HepG2 (cell line): Measurements from ENCODE around the gene ORM1. TPM values are rescaled to one million over a fixed set of nuclear protein-coding genes. Genes with fewer than 3 reads are reported as not detected.

ENCODE experiments used
- ATAC-seq: fragments of 200-7000 bp; cut with Tn5 transposase; 3 replicates; pipeline ENCODE4 v1.9.1; 2020; ENCODE audit warnings: mild to moderate bottlenecking, moderate library complexity
- BruUV-seq: library from RNA; stranded (reverse); fragments of 400-500 nt; replicated peaks from 2 replicates; lab custom pipeline; 2021; lab: Mats Ljungman, UMichigan
- CTCF ChIA-PET: fragments of 300-600 bp; formaldehyde crosslinking; extraction: SDS; loops from one replicate; lab custom pipeline; 2021; ENCODE audit warnings: low total read pairs, inconsistent platforms, low intra/inter-chr PET ratio; lab: Yijun Ruan, JAX
- POLR2A ChIA-PET: fragments of 350-600 bp; sonication (Branson Sonifier 250); formaldehyde crosslinking; loops from one replicate; lab custom pipeline; 2020; ENCODE audit warnings: antibody characterized with exemption, inconsistent platforms; lab: Yijun Ruan, JAX
- DNase-seq: peaks from one replicate; pipeline ENCODE4 v3.0.0-alpha.2; 2015; ENCODE audit warnings: low spot score
- FAIRE-seq: peaks from 3 replicates; lab custom pipeline; 2011; peaks lifted over from hg19 to GRCh38; lab: Jason Lieb, UNC
- H2AFZ ChIP-seq: one replicate; pipeline ENCODE4 v1.6.1; 2011; ENCODE audit warnings: low read length, inconsistent platforms
- H3K27ac ChIP-seq: fragments of 300-600 bp; 3 replicates; pipeline ENCODE4 v1.8.0; 2011; ENCODE audit warnings: mixed run types, mild to moderate bottlenecking, mixed read lengths, low read length, inconsistent platforms; ENCODE audit not compliant: insufficient read depth; ENCODE audit errors: extremely low read length
- H3K27me3 ChIP-seq, 2 experiments: fragments of 200-600 bp in 1 of 2; 2 replicates in 1 of 2; 3 replicates in 1 of 2; pipeline versions ENCODE4 v1.6.0 to v1.8.0; 2011; ENCODE audit warnings: low read length in 2 of 2, mild to moderate bottlenecking in 2 of 2, moderate library complexity in 2 of 2, inconsistent platforms in 1 of 2; ENCODE audit not compliant: insufficient read depth in 2 of 2, control insufficient read depth in 1 of 2
- H3K36me3 ChIP-seq, 2 experiments: fragments of 200-600 bp in 1 of 2; replicated peaks in 1 of 2; 2 replicates in 1 of 2; 3 replicates in 1 of 2; pipeline versions ENCODE4 v1.5.1 to v1.8.0; 2011; ENCODE audit warnings: low read length in 2 of 2, inconsistent platforms in 1 of 2; ENCODE audit not compliant: insufficient read depth in 2 of 2, control insufficient read depth in 1 of 2
- H3K4me1 ChIP-seq: 2 replicates; pipeline ENCODE4 v1.5.1; 2012; ENCODE audit warnings: low read length, inconsistent platforms; ENCODE audit not compliant: insufficient read depth
- H3K4me2 ChIP-seq: 2 replicates; pipeline ENCODE4 v1.6.0; 2011; ENCODE audit warnings: low read depth, low read length, inconsistent platforms
- H3K4me3 ChIP-seq, 3 experiments: fragments of 200-600 bp in 1 of 3; sonication (generic), shearing (Covaris generic) in 1 of 3; replicated peaks in 1 of 3; 2 replicates each; pipeline ENCODE4 v1.5.1; 2011 to 2016; ENCODE audit warnings: low read length in 3 of 3, inconsistent platforms in 2 of 3, low read depth in 2 of 3, mild to moderate bottlenecking in 2 of 3, control low read depth in 1 of 3, mixed read lengths in 1 of 3; ENCODE audit not compliant: insufficient read depth in 1 of 3
- H3K79me2 ChIP-seq: one replicate; pipeline ENCODE4 v1.6.1; 2011; ENCODE audit warnings: low read length, inconsistent platforms; ENCODE audit not compliant: insufficient read depth
- H3K9ac ChIP-seq: 2 replicates; pipeline ENCODE4 v1.6.0; 2011; ENCODE audit warnings: mild to moderate bottlenecking, low read depth, low read length, inconsistent platforms; ENCODE audit not compliant: insufficient read depth
- H3K9me3 ChIP-seq: 2 replicates; pipeline ENCODE4 v1.5.1; 2012; ENCODE audit warnings: mild to moderate bottlenecking, low read length
- H4K20me1 ChIP-seq: 2 replicates; pipeline ENCODE4 v1.6.0; 2011; ENCODE audit warnings: inconsistent platforms, mild to moderate bottlenecking, low read length, moderate library complexity; ENCODE audit not compliant: insufficient read depth
- GTF3A ChIP-seq: sonication (generic); formaldehyde crosslinking; conservative IDR thresholded peaks from 2 replicates; pipeline ENCODE4 v1.4.0; 2020; ENCODE audit warnings: mild to moderate bottlenecking, missing genetic modification reagents
- HNRNPK ChIP-seq: fragments of 200-400 bp; formaldehyde crosslinking; IDR thresholded peaks from 2 replicates; pipeline ENCODE4 v1.6.1; 2018; ENCODE audit warnings: low read length, low read depth, moderate library complexity, mild to moderate bottlenecking; ENCODE audit not compliant: poor library complexity, severe bottlenecking
- ISX ChIP-seq: sonication (generic); formaldehyde crosslinking; conservative IDR thresholded peaks from 2 replicates; pipeline ENCODE4 v1.5.0; 2020; ENCODE audit warnings: missing genetic modification reagents
- KDM4B ChIP-seq: sonication (generic); formaldehyde crosslinking; IDR thresholded peaks from 2 replicates; pipeline ENCODE4 v1.4.0; 2020; ENCODE audit warnings: missing genetic modification reagents
- MAF1 ChIP-seq: sonication (generic); formaldehyde crosslinking; IDR thresholded peaks from 2 replicates; pipeline ENCODE4 v1.5.0; 2020; ENCODE audit warnings: missing genetic modification reagents, borderline replicate concordance
- ZBTB1 ChIP-seq: sonication (generic); formaldehyde crosslinking; IDR thresholded peaks from 2 replicates; pipeline ENCODE4 v1.4.0; 2020; ENCODE audit warnings: missing genetic modification reagents, borderline replicate concordance
- ZNF430 ChIP-seq: sonication (generic); formaldehyde crosslinking; IDR thresholded peaks from 2 replicates; pipeline ENCODE4 v1.9.0; 2021; ENCODE audit warnings: mild to moderate bottlenecking, missing genetic modification reagents
- ZNF44 ChIP-seq: sonication (generic); formaldehyde crosslinking; IDR thresholded peaks from 2 replicates; pipeline ENCODE4 v1.5.1; 2020; ENCODE audit warnings: mild to moderate bottlenecking, missing genetic modification reagents
- WGBS: methylation state at CpG from one replicate; pipeline ENCODE4 v1.1.6; 2017; ENCODE audit warnings: low lambda C conversion rate; 5-methylcytosine and 5-hydroxymethylcytosine counted together
- in situ Hi-C: cut with HindIII; loops from 2 replicates; pipeline ENCODE4 v1.10.0; 2017; ENCODE audit warnings: low pct_unique_long_range_greater_than_20kb; ENCODE audit not compliant: extremely low pct_ligation_motif_present
- intact Hi-C: fragments of 100-400 bp; cut with micrococcal nuclease; formaldehyde crosslinking; loops from one replicate; pipeline ENCODE4 v1.10.0; 2022; ENCODE audit not compliant: unreplicated experiment
- polyA plus RNA-seq, 8 experiments: library from polyadenylated mRNA; depleted of rRNA in 3 of 8; stranded (reverse) in 7 of 8; unstranded in 1 of 8; fragments of >200 nt; fragmentation: Illumina TruSeq in 4 of 8; extraction: Trizol in 4 of 8; gene quantifications; 2 replicates each; pipeline versions ENCODE4 v1.2.1 to v1.2.3, GENCODE V29; 2011 to 2016; ENCODE audit warnings: low read depth in 4 of 8, missing spikeins in 1 of 8, mixed read lengths in 1 of 8; ENCODE audit not compliant: insufficient read depth in 1 of 8
- total RNA-seq, 5 experiments: library from RNA; depleted of rRNA; stranded (reverse); fragments of >200 nt; fragmentation: Illumina TruSeq; extraction: Trizol; gene quantifications; 2 replicates each; pipeline ENCODE4 v1.2.3, GENCODE V29; 2016; ENCODE audit warnings: low read depth in 1 of 5
- TF ChIP-seq, protein P1 (sequence below): sonication (generic); formaldehyde crosslinking; IDR thresholded peaks from 2 replicates; pipeline ENCODE4 v1.4.0; 2020; ENCODE audit warnings: missing genetic modification reagents

The ORM1 gene
- total and polyA plus RNA-seq, 2 of the 13 experiments (the other 11 are each of a cell fraction or from before 2014, with no cell fraction given) = 699 to 1,180 TPM

DNA sequence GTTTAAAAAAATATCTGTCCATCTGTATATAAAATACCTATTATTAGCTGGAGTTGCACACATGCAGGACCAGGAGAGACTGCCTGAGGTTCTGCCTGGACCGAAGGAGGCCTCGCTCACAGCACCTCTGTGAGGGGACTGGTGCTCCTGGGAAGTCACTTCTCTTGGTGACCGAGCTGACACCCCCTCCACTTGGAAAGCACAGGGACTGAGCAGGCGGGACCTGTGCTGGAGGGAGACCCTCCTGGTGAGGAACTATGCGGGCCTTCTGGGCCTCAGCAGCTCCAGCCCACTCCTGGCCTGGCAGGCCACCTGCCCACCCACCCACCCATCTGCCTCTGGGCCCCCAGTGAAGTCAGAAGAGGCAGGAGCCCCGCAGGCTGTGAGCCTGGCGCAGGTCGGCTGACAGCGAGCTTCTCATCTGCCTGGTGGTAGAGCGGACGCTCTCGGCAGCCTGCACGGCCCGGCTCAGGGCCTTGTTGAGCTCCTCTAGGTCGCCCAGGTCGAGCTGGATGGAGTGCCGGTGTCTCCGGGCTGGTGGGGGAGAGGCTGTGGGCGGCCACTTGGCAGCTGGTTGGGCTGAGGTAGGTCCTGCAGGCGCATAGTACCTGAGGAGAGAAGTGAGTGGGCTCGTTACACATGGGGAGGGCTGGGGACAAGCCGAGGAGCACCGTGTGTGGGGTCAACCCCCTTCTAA, 13.9 kb downstream of the ORM1 start:
- FAIRE-seq = no peak
- H4K20me1 ChIP-seq = no peaks in the 10 kb centered on the region
- H3K4me3 ChIP-seq = no peak overlapping the region
- no peak overlapping the region for H3K9ac ChIP-seq
- H3K27me3 ChIP-seq = no peaks in the 10 kb centered on the region
- intact Hi-C loops = loop anchor here (5.0 kb wide), 1 partner anchor 50 kb away; the partner anchor contains the start of gene AKNA
- in situ Hi-C loops = no loop called here
- H2AFZ ChIP-seq = no peak overlapping the region
- TF ChIP-seq, protein P1, sequence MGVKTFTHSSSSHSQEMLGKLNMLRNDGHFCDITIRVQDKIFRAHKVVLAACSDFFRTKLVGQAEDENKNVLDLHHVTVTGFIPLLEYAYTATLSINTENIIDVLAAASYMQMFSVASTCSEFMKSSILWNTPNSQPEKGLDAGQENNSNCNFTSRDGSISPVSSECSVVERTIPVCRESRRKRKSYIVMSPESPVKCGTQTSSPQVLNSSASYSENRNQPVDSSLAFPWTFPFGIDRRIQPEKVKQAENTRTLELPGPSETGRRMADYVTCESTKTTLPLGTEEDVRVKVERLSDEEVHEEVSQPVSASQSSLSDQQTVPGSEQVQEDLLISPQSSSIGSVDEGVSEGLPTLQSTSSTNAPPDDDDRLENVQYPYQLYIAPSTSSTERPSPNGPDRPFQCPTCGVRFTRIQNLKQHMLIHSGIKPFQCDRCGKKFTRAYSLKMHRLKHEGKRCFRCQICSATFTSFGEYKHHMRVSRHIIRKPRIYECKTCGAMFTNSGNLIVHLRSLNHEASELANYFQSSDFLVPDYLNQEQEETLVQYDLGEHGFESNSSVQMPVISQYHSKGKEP = no peak
- TF ChIP-seq ZBTB1 (CRISPR knock-in tag) (no peak), GTF3A (CRISPR knock-in tag) (no peak), HNRNPK (no peak), ISX (no peak), MAF1 (CRISPR knock-in tag) (no peak), ZNF430 (CRISPR knock-in tag) (no peak), ZNF44 (CRISPR knock-in tag) (no peak), KDM4B (CRISPR knock-in tag) (no peak)
- TF ChIP-seq, all 625 proteins: peak for 0
- Histone ChIP-seq H3K79me2 (no peaks in the 10 kb centered on the region), H3K4me1 (peaks cover 12% of the 10 kb centered on the region), H3K27ac (no peak overlapping the region), H3K36me3 (peaks cover 1 to 8% of the 10 kb centered on the region in 2 experiments; a peak in 3 of 5 replicates), H3K9me3 (no peaks in the 10 kb centered on the region), H3K4me2 (no peak overlapping the region)
- ChIA-PET POLR2A (no interaction called here), CTCF (no interaction called here)
- ATAC-seq (no peak), DNase-seq (no peak)
- BruUV-seq = no TSS peak
- WGBS = 95% methylated on average over 11 of the region's 23 CpGs
